Measurements from ENCODE around the gene CCT5. TPM values are rescaled to one million over a fixed set of nuclear protein-coding genes. Genes with fewer than 3 reads are reported as not detected.
A peak's percentile ranks its signal among the peaks of the same experiment; 100 is the strongest.

Gene CCT5
- total RNA-seq, 2 donors from 2014 or later, result 45.4 to 76.1 TPM

DNA sequence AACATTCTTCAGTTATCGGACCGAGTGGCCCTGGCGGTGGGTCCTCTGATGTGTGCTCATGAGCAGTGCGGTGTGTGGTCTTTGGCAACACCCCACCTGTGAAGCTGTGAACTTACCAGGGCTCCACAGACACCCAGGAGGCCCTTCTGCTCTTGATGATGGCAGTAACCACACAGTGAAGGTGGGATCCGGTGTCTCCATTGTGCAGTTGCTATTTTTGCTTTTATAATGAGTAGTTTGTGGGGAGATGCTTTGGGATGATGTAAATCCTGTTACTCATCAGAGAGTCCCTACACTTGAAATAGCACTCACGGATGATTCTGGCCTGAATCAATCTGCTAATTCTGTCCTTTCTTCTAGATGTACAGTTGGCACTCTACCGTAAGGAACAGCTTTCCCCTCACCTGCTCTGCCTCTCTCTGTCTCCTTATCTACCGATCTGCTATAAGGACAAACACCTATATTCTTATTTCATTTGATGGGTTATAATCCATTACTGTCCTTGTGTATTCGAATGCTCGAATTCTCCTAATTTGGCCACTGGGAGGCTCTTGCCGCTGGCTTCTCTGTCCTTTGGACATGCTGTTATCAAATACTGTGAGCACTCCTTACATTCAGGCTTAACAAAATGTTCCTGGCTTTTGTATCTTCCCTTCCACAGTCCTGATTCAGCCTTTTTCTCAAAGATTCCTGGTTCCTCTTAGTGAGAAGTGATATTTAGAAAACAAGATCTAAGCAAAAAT, 20.6 kb upstream of the CCT5 start:
- intact Hi-C loops (cut with DNase I), result no loop called here
- H3K9me3 ChIP-seq, result no peaks in the 10 kb centered on the region

DNA sequence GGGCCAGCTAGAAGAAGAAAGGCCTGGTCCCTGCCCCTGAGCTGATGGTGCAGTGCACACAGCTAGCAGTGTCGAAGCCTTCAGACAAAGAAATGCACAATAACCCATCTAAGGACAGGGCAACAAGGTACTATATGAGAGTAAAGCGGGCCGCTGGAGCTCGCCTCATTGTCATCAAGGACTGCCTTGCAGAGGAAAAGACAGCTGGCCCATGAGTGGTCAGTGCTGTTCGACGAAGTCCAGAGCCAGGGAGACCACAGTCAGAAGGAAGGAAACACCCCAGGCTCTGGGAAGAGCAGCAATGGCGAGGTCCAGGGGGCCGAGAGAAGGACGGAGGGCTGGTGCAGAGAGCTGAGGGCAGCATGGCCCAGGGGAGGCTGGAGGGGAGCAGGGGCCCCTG, 17.7 kb upstream of the CCT5 start:
- ATAC-seq (no peak), DNase-seq (no peak)
- Histone ChIP-seq H3K27ac (no peak overlapping the region), H3K27me3 (no peaks in the 10 kb centered on the region), H3K4me3 (no peak overlapping the region), H3K4me1 (no peaks in the 10 kb centered on the region), H3K9me3 (no peaks in the 10 kb centered on the region), H3K36me3 (replicated peaks in 1 of 2; ENCODE audit: insufficient read depth in 1 of 2, low read depth in 2 of 2) (no peaks in the 10 kb centered on the region)
- TF ChIP-seq POLR2A (IDR thresholded peaks at IDR 0.05), result no peak
- TF ChIP-seq, protein P1, sequence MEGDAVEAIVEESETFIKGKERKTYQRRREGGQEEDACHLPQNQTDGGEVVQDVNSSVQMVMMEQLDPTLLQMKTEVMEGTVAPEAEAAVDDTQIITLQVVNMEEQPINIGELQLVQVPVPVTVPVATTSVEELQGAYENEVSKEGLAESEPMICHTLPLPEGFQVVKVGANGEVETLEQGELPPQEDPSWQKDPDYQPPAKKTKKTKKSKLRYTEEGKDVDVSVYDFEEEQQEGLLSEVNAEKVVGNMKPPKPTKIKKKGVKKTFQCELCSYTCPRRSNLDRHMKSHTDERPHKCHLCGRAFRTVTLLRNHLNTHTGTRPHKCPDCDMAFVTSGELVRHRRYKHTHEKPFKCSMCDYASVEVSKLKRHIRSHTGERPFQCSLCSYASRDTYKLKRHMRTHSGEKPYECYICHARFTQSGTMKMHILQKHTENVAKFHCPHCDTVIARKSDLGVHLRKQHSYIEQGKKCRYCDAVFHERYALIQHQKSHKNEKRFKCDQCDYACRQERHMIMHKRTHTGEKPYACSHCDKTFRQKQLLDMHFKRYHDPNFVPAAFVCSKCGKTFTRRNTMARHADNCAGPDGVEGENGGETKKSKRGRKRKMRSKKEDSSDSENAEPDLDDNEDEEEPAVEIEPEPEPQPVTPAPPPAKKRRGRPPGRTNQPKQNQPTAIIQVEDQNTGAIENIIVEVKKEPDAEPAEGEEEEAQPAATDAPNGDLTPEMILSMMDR (IDR thresholded peaks at IDR 0.05), result no peak
- 88 to 95% methylated on average over 8 to 9 of the region's 9 CpGs for WGBS, 2 donors
- intact Hi-C loops (cut with DNase I), result no loop called here

More for the DNA sequence above, 20.6 kb upstream of the CCT5 start:
- H3K4me3 ChIP-seq, result no peak overlapping the region
- TF ChIP-seq, protein P1 (IDR thresholded peaks at IDR 0.05), result no peak
- TF ChIP-seq POLR2A (IDR thresholded peaks at IDR 0.05), result no peak
- 83 to 96% methylated on average over 11 of the region's 11 CpGs for WGBS, 2 donors
- no peaks in the 10 kb centered on the region for H3K4me1 ChIP-seq
- H3K36me3 ChIP-seq (replicated peaks in 1 of 2; ENCODE audit: insufficient read depth in 1 of 2, low read depth in 2 of 2), result no peaks in the 10 kb centered on the region
- ATAC-seq (no peak), DNase-seq (no peak)
- H3K27me3 ChIP-seq, result no peaks in the 10 kb centered on the region
- H3K27ac ChIP-seq, result no peak overlapping the region

DNA sequence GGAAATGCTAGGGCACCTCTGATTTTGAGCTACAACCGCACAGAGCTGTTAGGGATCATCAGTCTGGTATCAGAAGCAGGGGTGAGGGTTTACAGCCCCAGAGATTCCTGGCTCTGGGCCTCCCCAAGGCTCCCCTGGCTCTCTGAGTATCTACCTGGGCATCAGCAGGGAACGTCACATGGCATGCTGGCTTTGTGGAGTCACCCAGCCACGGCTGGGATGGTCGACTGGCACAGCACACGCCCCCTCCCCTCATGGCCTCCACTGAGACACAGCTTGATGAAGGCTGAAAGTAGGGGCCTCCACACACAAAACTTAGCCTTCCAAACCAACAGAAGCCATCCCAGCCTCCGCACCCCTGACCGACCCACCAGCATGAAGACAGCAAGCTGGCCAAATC, 17.1 kb upstream of the CCT5 start:
- DNase-seq (no peak), ATAC-seq (no peak)
- no peaks in the 10 kb centered on the region for H3K9me3 ChIP-seq
- no peaks in the 10 kb centered on the region for H3K36me3 ChIP-seq (replicated peaks in 1 of 2; ENCODE audit: insufficient read depth in 1 of 2, low read depth in 2 of 2)
- WGBS, 2 donors, result 76 to 82% methylated on average over 5 to 7 of the region's 7 CpGs
- TF ChIP-seq, protein P1 (IDR thresholded peaks at IDR 0.05), result no peak
- no peak for TF ChIP-seq POLR2A (IDR thresholded peaks at IDR 0.05)
- H3K27me3 ChIP-seq, result no peaks in the 10 kb centered on the region
- no peaks in the 10 kb centered on the region for H3K4me1 ChIP-seq
- intact Hi-C loops (cut with DNase I), result no loop called here
- no peak overlapping the region for H3K4me3 ChIP-seq
- no peak overlapping the region for H3K27ac ChIP-seq

DNA sequence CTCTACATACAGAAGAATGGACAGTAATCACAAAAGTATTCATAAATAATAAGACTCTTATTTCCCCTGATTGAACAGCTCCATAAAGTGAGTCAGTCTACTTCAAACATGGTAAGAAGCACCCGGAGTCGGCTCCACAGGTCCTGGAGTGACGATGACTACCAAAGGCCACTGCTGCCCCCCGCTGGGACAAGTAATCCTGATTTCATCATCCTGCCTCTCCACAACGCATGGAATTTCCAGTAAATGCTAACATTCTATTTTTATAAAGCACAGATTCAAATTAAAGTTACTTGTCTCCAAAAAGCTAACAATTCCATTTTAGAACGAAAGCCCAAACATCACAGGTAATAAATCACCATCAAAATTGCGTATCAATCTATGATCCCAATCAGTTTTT, 16.6 kb upstream of the CCT5 start:
- no peaks in the 10 kb centered on the region for H3K4me1 ChIP-seq
- 56 to 62% methylated on average over 7 of the region's 7 CpGs for WGBS, 2 donors
- no peaks in the 10 kb centered on the region for H3K27me3 ChIP-seq
- no peaks in the 10 kb centered on the region for H3K9me3 ChIP-seq
- no peak for ATAC-seq
- H3K27ac ChIP-seq, result no peak overlapping the region
- TF ChIP-seq POLR2A (IDR thresholded peaks at IDR 0.05), result no peak
- TF ChIP-seq, protein P1 (IDR thresholded peaks at IDR 0.05), result peak in 2 of 7 experiments; percentile 14 to 18
- intact Hi-C loops (cut with DNase I), result no loop called here
- no peaks in the 10 kb centered on the region for H3K36me3 ChIP-seq (replicated peaks in 1 of 2; ENCODE audit: insufficient read depth in 1 of 2, low read depth in 2 of 2)
- H3K4me3 ChIP-seq, result no peak overlapping the region
- peak in 2 of 4 donors; percentile 27 to 39 for DNase-seq

DNA sequence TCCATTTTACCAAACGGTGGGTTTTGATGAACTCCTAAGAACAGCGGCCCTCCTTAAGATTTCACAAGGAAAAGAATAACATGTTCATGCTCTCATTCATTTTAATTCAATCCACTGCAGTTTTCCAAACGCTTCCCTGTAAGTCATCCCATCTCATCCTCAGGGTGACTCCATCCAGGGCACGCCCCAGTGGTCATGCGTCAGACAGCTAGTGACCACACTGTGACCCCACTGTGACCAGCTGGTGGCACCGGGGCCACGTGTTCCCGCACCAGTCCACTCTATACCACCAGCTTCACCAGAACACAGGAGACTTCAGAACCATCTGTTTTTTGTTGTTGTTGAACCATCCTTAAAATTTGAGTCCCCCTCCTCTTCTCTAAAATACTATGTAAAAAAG, 14.7 kb upstream of the CCT5 start:
- no peak overlapping the region for H3K4me3 ChIP-seq
- H3K4me1 ChIP-seq, result no peaks in the 10 kb centered on the region
- no peaks in the 10 kb centered on the region for H3K9me3 ChIP-seq
- DNase-seq (no peak), ATAC-seq (no peak)
- H3K36me3 ChIP-seq (replicated peaks in 1 of 2; ENCODE audit: insufficient read depth in 1 of 2, low read depth in 2 of 2), result no peaks in the 10 kb centered on the region
- TF ChIP-seq, protein P1 (IDR thresholded peaks at IDR 0.05), result no peak
- TF ChIP-seq POLR2A (IDR thresholded peaks at IDR 0.05), result no peak
- intact Hi-C loops (cut with DNase I), result no loop called here
- 87 to 89% methylated on average over 8 of the region's 8 CpGs for WGBS, 2 donors
- H3K27me3 ChIP-seq, result no peaks in the 10 kb centered on the region
- H3K27ac ChIP-seq, result no peak overlapping the region

Measured in body of pancreas (tissue), 4 donors.